ENCODE data around the gene SERF1A.
"Not testable (repeated sequence)": the region's sequence is repeated elsewhere in the genome, so short reads cannot be mapped to it uniquely, and the experiment has no call there.

- not testable (repeated sequence) for TF ChIP-seq CHD1 (IDR thresholded peaks at IDR 0.05; ENCODE audit: low read depth, low read length); EP300 (IDR thresholded peaks at IDR 0.05; ENCODE audit: borderline replicate concordance in 1 of 2, control insufficient read depth in 1 of 2, low read depth in 2 of 2, low read length in 2 of 2); ATF3 (IDR thresholded peaks at IDR 0.05; ENCODE audit: borderline replicate concordance, extremely low read depth, low read depth, low read length); SMC3 (IDR thresholded peaks at IDR 0.05; ENCODE audit: borderline replicate concordance, low read length)
Measured at GRCh38 chr5:70932560-70932959, 32.1 kb downstream of the SERF1A start.

Data from GM12878 (cell line).